Kidney tubule cell (primary cell): ENCODE results near the gene ZNF160.
"Not testable (repeated sequence)": the region's sequence is repeated elsewhere in the genome, so short reads cannot be mapped to it uniquely, and the experiment has no call there.

Source experiments
- DNase-seq: peaks from one replicate; pipeline ENCODE4 v3.0.0-alpha.2; 2018; ENCODE audit warnings: low spot score

ZNF160 gene

GRCh38 chr19:53103234-53104203 lies at the start of gene ZNF160:
Gene ZNF160, minus strand, starts transcription at chr19:53103422. Its CDS starts 17,146 bp downstream, at chr19:53086276.
- DNase-seq = peak; percentile 97

- no peak for DNase-seq
These were observed 44.4 kb upstream of the ZNF160 start for GRCh38 chr19:53147645-53148044.

GRCh38 chr19:53140351-53140750 lies 37.1 kb upstream of the ZNF160 start:
- DNase-seq = no peak

GRCh38 chr19:53136432-53136831 lies 33.2 kb upstream of the ZNF160 start:
- DNase-seq = no peak

- DNase-seq = peak; percentile 79
These were observed 29.1 kb upstream of the ZNF160 start, which contains the start of gene ZNF415 for GRCh38 chr19:53132141-53132991. Gene ZNF415, minus strand, starts transcription at chr19:53132910. Its CDS starts 10,234 bp downstream, at chr19:53122676.

- DNase-seq = no peak
These were observed 28.5 kb upstream of the ZNF160 start for GRCh38 chr19:53131727-53132126.

GRCh38 chr19:53131085-53131590 lies 27.9 kb upstream of the ZNF160 start:
- DNase-seq = peak; percentile 10

GRCh38 chr19:53130506-53130905 lies 27.3 kb upstream of the ZNF160 start:
- DNase-seq = no peak

- DNase-seq = not testable (repeated sequence)
These were observed 23.7 kb upstream of the ZNF160 start for GRCh38 chr19:53126733-53127526.

GRCh38 chr19:53123400-53123799 lies 20.2 kb upstream of the ZNF160 start:
- DNase-seq = no peak

GRCh38 chr19:53112286-53112685 lies 9.1 kb upstream of the ZNF160 start:
- no peak for DNase-seq

GRCh38 chr19:53109527-53109926 lies 6.3 kb upstream of the ZNF160 start:
- DNase-seq = no peak

GRCh38 chr19:53102756-53103233 lies 427 bp downstream of the ZNF160 start:
- peak; percentile 61 for DNase-seq

GRCh38 chr19:53102206-53102755 lies 941 bp downstream of the ZNF160 start:
- peak; percentile 2 for DNase-seq

- DNase-seq = peak; percentile 49
These were observed 1.7 kb downstream of the ZNF160 start for GRCh38 chr19:53101518-53101917.

GRCh38 chr19:53098570-53098969 lies 4.7 kb downstream of the ZNF160 start:
- not testable (repeated sequence) for DNase-seq

- DNase-seq = not testable (repeated sequence)
These were observed 6.1 kb downstream of the ZNF160 start for GRCh38 chr19:53096982-53097690.

- DNase-seq = not testable (repeated sequence)
These were observed 6.6 kb downstream of the ZNF160 start for GRCh38 chr19:53096579-53096978.

- DNase-seq = no peak
These were observed 8.3 kb downstream of the ZNF160 start for GRCh38 chr19:53094754-53095575.
